ENCODE data around the gene RRP8. TPM values are rescaled to one million over a fixed set of nuclear protein-coding genes. Genes with fewer than 3 reads are reported as not detected.

The RRP8 gene
- total RNA-seq, 1 donor from 2014 or later = 23.9 TPM

DNA sequence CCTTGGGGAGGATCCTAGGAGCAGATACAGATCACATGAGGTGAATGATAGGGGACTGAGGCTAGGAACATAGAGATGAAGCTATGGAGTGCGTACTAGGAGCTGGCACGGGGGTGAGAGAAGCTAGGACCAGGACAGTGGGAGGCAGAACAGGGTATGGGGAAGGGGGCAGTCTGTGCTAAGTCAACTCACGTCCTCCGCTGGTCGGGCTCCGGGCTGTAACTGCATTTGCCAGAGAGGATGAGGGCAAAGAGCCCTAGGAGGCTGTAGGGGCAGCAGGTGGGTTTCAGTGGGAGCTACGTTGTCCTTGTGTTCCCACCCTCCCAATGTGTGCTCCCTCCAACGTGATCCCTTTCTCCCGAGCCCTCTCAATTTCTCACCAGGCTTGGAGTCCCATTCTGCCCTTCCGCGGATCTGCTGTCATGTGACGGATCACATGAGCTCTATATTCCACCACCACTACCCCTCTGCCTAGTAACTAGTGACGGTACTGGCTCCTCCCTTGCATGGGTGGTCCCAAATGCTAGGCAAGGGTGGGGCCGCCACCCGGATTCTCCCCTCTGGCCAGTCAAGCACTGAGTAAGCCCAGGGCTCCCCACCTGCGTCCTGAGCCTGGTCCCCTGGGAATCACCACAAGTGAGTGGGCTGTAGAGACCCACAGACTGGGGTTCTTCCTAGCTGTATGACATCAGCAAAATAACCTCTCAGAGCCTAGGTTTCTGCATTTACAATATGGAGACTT lies 15.8 kb upstream of the RRP8 start, which contains the start of gene TPP1:
Gene TPP1 (minus strand): TSS at position 419 of the 742 bp plus-strand sequence. CDS start 22 bp downstream, at position 397.
- Histone ChIP-seq H3K36me3 (ENCODE audit: insufficient read depth, low read length) (no peaks in the 10 kb centered on the region), H4K20me1 (ENCODE audit: insufficient read depth, low read length) (no peaks in the 10 kb centered on the region), H3K27ac (ENCODE audit: low read depth, low read length) (peak within 1 kb of the TSS; percentile 72), H2AFZ (ENCODE audit: low read depth, low read length) (peak within 1 kb of the TSS; percentile 80), H3K4me3 (ENCODE audit: insufficient read depth, low read depth, low read length) (peak within 1 kb of the TSS; percentile 85), H3K27me3 (ENCODE audit: insufficient read depth, low read length) (no peaks in the 10 kb centered on the region), H3K9ac (ENCODE audit: low read length) (peak within 1 kb of the TSS; percentile 90), H3K79me2 (ENCODE audit: insufficient read depth, low read length) (peaks cover 18% of the 10 kb centered on the region), H3K4me2 (ENCODE audit: low read length) (peak within 1 kb of the TSS; percentile 99), H3K4me1 (ENCODE audit: insufficient read depth, low read length) (peaks cover 30% of the 10 kb centered on the region), H3K9me3 (ENCODE audit: insufficient read depth, low read depth, low read length) (no peaks in the 10 kb centered on the region)
- peak; percentile 91 for FAIRE-seq
- Mint-ChIP-seq H3K27ac (ENCODE audit: unreplicated experiment) (peak within 1 kb of the TSS; percentile 37), H3K27me3 (ENCODE audit: low read depth, unreplicated experiment) (peaks cover 6% of the 10 kb centered on the region), H3K36me3 (ENCODE audit: low read depth, unreplicated experiment) (peaks cover 13% of the 10 kb centered on the region), H3K4me1 (ENCODE audit: low read depth, unreplicated experiment) (peaks cover 13% of the 10 kb centered on the region), H3K4me3 (ENCODE audit: unreplicated experiment) (no peak within 1 kb of the TSS), H3K9me3 (ENCODE audit: unreplicated experiment) (no peaks in the 10 kb centered on the region)
- peak; percentile 83 for DNase-seq (ENCODE audit: low read depth)
- no peak for TF ChIP-seq EZH2 (IDR thresholded peaks at IDR 0.05; ENCODE audit: insufficient read depth, low read length)
- TF ChIP-seq, protein P1, sequence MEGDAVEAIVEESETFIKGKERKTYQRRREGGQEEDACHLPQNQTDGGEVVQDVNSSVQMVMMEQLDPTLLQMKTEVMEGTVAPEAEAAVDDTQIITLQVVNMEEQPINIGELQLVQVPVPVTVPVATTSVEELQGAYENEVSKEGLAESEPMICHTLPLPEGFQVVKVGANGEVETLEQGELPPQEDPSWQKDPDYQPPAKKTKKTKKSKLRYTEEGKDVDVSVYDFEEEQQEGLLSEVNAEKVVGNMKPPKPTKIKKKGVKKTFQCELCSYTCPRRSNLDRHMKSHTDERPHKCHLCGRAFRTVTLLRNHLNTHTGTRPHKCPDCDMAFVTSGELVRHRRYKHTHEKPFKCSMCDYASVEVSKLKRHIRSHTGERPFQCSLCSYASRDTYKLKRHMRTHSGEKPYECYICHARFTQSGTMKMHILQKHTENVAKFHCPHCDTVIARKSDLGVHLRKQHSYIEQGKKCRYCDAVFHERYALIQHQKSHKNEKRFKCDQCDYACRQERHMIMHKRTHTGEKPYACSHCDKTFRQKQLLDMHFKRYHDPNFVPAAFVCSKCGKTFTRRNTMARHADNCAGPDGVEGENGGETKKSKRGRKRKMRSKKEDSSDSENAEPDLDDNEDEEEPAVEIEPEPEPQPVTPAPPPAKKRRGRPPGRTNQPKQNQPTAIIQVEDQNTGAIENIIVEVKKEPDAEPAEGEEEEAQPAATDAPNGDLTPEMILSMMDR (IDR thresholded peaks at IDR 0.05; ENCODE audit: insufficient read depth, low read depth, low read length) = no peak

DNA sequence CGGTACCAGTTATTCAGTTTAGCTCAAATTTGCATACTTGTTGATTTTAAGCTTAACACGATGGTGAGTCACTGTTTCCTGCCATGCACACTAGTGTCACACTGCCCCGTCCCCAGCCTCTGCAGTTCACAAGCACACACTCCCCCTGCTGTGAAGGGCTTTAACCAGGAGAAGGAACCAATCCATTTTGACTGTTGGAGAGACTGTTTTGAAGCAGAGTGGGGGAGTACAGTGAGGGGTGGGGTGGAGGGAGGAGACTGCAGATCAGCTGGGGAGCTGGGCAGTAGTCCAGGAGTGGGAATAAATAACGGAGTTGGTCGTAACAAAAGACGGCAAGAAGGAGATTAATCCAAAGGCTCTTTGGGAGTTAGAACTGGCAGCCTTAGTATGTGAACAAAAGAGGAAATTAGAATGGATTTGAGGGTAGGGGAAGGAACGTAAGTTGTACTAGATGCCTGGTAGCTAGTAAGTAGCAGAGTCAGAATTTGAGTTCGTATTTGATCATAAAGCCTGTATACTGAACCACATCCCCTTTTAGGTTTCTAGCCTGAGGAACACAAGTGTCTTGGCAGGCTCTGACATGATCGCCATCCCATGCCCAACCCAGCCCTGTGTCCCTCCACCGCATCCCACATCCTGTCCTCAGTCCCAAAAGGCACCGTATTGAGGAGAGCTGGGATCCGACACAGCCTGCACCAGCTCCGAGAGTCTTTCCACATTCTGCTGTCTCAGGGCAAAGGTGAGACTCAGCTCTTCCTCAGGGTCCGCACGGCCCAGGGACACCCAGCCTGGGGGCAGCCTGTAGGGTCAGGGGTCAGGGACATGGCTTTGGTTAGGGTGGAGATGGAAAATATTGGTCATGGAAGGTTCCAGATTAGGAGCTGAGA lies 14.9 kb upstream of the RRP8 start:
- Mint-ChIP-seq H3K27ac (ENCODE audit: unreplicated experiment) (peak overlapping the region; percentile 37), H3K36me3 (ENCODE audit: low read depth, unreplicated experiment) (peaks cover 13% of the 10 kb centered on the region), H3K4me1 (ENCODE audit: low read depth, unreplicated experiment) (peaks cover 13% of the 10 kb centered on the region), H3K4me3 (ENCODE audit: unreplicated experiment) (no peak overlapping the region), H3K9me3 (ENCODE audit: unreplicated experiment) (no peaks in the 10 kb centered on the region), H3K27me3 (ENCODE audit: low read depth, unreplicated experiment) (peaks cover 4% of the 10 kb centered on the region)
- peak overlapping the region; percentile 99 for H3K4me2 ChIP-seq (ENCODE audit: low read length)
- H3K27ac ChIP-seq (ENCODE audit: low read depth, low read length) = peak overlapping the region; percentile 72
- H3K4me1 ChIP-seq (ENCODE audit: insufficient read depth, low read length) = peaks cover 30% of the 10 kb centered on the region
- no peaks in the 10 kb centered on the region for H3K36me3 ChIP-seq (ENCODE audit: insufficient read depth, low read length)
- H3K79me2 ChIP-seq (ENCODE audit: insufficient read depth, low read length) = peaks cover 18% of the 10 kb centered on the region
- TF ChIP-seq EZH2 (IDR thresholded peaks at IDR 0.05; ENCODE audit: insufficient read depth, low read length) = no peak
- TF ChIP-seq, protein P1 (IDR thresholded peaks at IDR 0.05; ENCODE audit: insufficient read depth, low read depth, low read length) = no peak
- peak overlapping the region; percentile 80 for H2AFZ ChIP-seq (ENCODE audit: low read depth, low read length)
- H4K20me1 ChIP-seq (ENCODE audit: insufficient read depth, low read length) = no peaks in the 10 kb centered on the region
- peak overlapping the region; percentile 85 for H3K4me3 ChIP-seq (ENCODE audit: insufficient read depth, low read depth, low read length)
- peak overlapping the region; percentile 90 for H3K9ac ChIP-seq (ENCODE audit: low read length)
- no peaks in the 10 kb centered on the region for H3K27me3 ChIP-seq (ENCODE audit: insufficient read depth, low read length)
- no peaks in the 10 kb centered on the region for H3K9me3 ChIP-seq (ENCODE audit: insufficient read depth, low read depth, low read length)
- FAIRE-seq (peak; percentile 64), DNase-seq (ENCODE audit: low read depth) (peak; percentile 78)
